Measurements from ENCODE around the gene COMTD1.
"Not testable (repeated sequence)": the region's sequence is repeated elsewhere in the genome, so short reads cannot be mapped to it uniquely, and the experiment has no call there.

The COMTD1 gene

GRCh38 chr10:75226095-75226494, 9.7 kb downstream of the COMTD1 start:
- H3K27ac ChIP-seq: peak overlapping the region; percentile 75
- TF ChIP-seq, protein P1, sequence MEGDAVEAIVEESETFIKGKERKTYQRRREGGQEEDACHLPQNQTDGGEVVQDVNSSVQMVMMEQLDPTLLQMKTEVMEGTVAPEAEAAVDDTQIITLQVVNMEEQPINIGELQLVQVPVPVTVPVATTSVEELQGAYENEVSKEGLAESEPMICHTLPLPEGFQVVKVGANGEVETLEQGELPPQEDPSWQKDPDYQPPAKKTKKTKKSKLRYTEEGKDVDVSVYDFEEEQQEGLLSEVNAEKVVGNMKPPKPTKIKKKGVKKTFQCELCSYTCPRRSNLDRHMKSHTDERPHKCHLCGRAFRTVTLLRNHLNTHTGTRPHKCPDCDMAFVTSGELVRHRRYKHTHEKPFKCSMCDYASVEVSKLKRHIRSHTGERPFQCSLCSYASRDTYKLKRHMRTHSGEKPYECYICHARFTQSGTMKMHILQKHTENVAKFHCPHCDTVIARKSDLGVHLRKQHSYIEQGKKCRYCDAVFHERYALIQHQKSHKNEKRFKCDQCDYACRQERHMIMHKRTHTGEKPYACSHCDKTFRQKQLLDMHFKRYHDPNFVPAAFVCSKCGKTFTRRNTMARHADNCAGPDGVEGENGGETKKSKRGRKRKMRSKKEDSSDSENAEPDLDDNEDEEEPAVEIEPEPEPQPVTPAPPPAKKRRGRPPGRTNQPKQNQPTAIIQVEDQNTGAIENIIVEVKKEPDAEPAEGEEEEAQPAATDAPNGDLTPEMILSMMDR (IDR thresholded peaks at IDR 0.05): no peak
- no peak overlapping the region for H2AFZ ChIP-seq
- H3K36me3 ChIP-seq (ENCODE audit: control insufficient read depth, insufficient read depth, low read length): no peaks in the 10 kb centered on the region
- H3K4me2 ChIP-seq (ENCODE audit: low read length): peak overlapping the region; percentile 51
- no peaks in the 10 kb centered on the region for H3K9me3 ChIP-seq (ENCODE audit: control insufficient read depth, low read length)
- H3K4me1 ChIP-seq: peaks cover 35% of the 10 kb centered on the region
- peaks cover 24% of the 10 kb centered on the region for H3K79me2 ChIP-seq
- H3K9ac ChIP-seq: no peak overlapping the region
- no peaks in the 10 kb centered on the region for H3K27me3 ChIP-seq (ENCODE audit: control insufficient read depth, insufficient read depth, low read length)
- H3K4me3 ChIP-seq (ENCODE audit: low read depth, low read length): peak overlapping the region; percentile 32

GRCh38 chr10:75223507-75223906, 12.2 kb downstream of the COMTD1 start:
- TF ChIP-seq, protein P1 (IDR thresholded peaks at IDR 0.05): no peak
- Histone ChIP-seq H3K4me1 (peaks cover 35% of the 10 kb centered on the region), H3K4me3 (ENCODE audit: low read depth, low read length) (no peak overlapping the region), H3K27ac (no peak overlapping the region), H3K9me3 (ENCODE audit: control insufficient read depth, low read length) (no peaks in the 10 kb centered on the region), H3K27me3 (ENCODE audit: control insufficient read depth, insufficient read depth, low read length) (no peaks in the 10 kb centered on the region), H3K36me3 (ENCODE audit: control insufficient read depth, insufficient read depth, low read length) (no peaks in the 10 kb centered on the region), H3K9ac (no peak overlapping the region), H2AFZ (no peak overlapping the region), H3K79me2 (peaks cover 29% of the 10 kb centered on the region), H3K4me2 (ENCODE audit: low read length) (no peak overlapping the region)

DNA sequence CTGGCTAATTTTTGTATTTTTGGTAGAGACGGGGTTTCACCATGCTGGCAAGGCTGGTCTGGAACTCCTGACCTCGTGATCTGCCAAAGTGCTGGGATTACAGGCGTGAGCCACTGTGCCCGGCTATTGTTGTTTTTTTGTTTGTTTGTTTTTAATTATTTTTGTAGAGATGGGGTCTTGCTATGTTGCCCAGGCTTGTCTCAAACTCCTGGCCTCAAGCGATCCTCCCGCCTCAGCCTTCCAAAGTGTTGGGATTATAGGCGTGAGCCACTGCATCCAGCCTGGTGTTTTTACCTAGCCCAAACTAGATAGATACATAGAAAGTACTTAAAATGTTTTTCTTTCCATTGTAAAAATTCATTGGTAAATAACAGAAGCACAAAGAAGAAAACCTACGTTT, 14.3 kb downstream of the COMTD1 start:
- H3K27me3 ChIP-seq (ENCODE audit: control insufficient read depth, insufficient read depth, low read length); H3K4me3 ChIP-seq (ENCODE audit: low read depth, low read length); H3K36me3 ChIP-seq (ENCODE audit: control insufficient read depth, insufficient read depth, low read length); H3K4me2 ChIP-seq (ENCODE audit: low read length); H3K9ac ChIP-seq; H3K27ac ChIP-seq; H2AFZ ChIP-seq; H3K9me3 ChIP-seq (ENCODE audit: control insufficient read depth, low read length): not testable (repeated sequence)
- peaks cover 27% of the 10 kb centered on the region for H3K4me1 ChIP-seq
- peaks cover 32% of the 10 kb centered on the region for H3K79me2 ChIP-seq

GRCh38 chr10:75220274-75220673, 15.5 kb downstream of the COMTD1 start:
- no peak overlapping the region for H2AFZ ChIP-seq

GRCh38 chr10:75212343-75212742, 23.4 kb downstream of the COMTD1 start:
- Histone ChIP-seq H3K36me3 (ENCODE audit: control insufficient read depth, insufficient read depth, low read length) (no peaks in the 10 kb centered on the region), H3K9ac (no peak overlapping the region), H3K27ac (no peak overlapping the region), H3K4me2 (ENCODE audit: low read length) (peak overlapping the region; percentile 100), H3K79me2 (peaks cover 58% of the 10 kb centered on the region), H3K4me1 (peaks cover 10% of the 10 kb centered on the region), H3K27me3 (ENCODE audit: control insufficient read depth, insufficient read depth, low read length) (no peaks in the 10 kb centered on the region), H2AFZ (no peak overlapping the region), H3K9me3 (ENCODE audit: control insufficient read depth, low read length) (no peaks in the 10 kb centered on the region), H3K4me3 (ENCODE audit: low read depth, low read length) (no peak overlapping the region)
- TF ChIP-seq, protein P1 (IDR thresholded peaks at IDR 0.05): no peak

More at GRCh38 chr10:75220274-75220673, 15.5 kb downstream of the COMTD1 start:
- H3K36me3 ChIP-seq (ENCODE audit: control insufficient read depth, insufficient read depth, low read length): no peaks in the 10 kb centered on the region
- no peaks in the 10 kb centered on the region for H3K27me3 ChIP-seq (ENCODE audit: control insufficient read depth, insufficient read depth, low read length)
- TF ChIP-seq, protein P1 (IDR thresholded peaks at IDR 0.05): no peak
- no peaks in the 10 kb centered on the region for H3K9me3 ChIP-seq (ENCODE audit: control insufficient read depth, low read length)
- no peak overlapping the region for H3K4me2 ChIP-seq (ENCODE audit: low read length)
- H3K27ac ChIP-seq: no peak overlapping the region
- peaks cover 40% of the 10 kb centered on the region for H3K79me2 ChIP-seq
- no peak overlapping the region for H3K9ac ChIP-seq
- H3K4me1 ChIP-seq: peaks cover 18% of the 10 kb centered on the region
- no peak overlapping the region for H3K4me3 ChIP-seq (ENCODE audit: low read depth, low read length)

Data from parathyroid adenoma (tissue), 2 donors.